Retinal pigment epithelial cell (primary cell): ENCODE results near the gene RASGRP4.

ENCODE experiments used
- DNase-seq: peaks from one replicate; pipeline ENCODE4 v3.0.0-alpha.2; 2010; ENCODE audit warnings: low read depth
- H3K4me3 ChIP-seq: 2 replicates; pipeline ENCODE4 v1.5.1; 2011; ENCODE audit warnings: mild to moderate bottlenecking, low read length, control low read depth, moderate library complexity
- CTCF ChIP-seq: conservative IDR thresholded peaks from 2 replicates; pipeline ENCODE4 v1.5.1; 2011; ENCODE audit warnings: low read depth, low read length, control low read depth, inconsistent platforms

RASGRP4 gene

GRCh38 chr19:38389101-38389925 is 36.7 kb downstream of the RASGRP4 start:
- peak overlapping the region; percentile 99 for H3K4me3 ChIP-seq
- DNase-seq = no peak
- no peak for TF ChIP-seq CTCF

GRCh38 chr19:38388349-38389100 is 37.5 kb downstream of the RASGRP4 start, which contains the start of gene SPRED3:
Gene SPRED3 (plus strand): TSS chr19:38388697. CDS start chr19:38390303, 1,606 bp downstream.
- H3K4me3 ChIP-seq = peak within 1 kb of the TSS; percentile 99
- no peak for DNase-seq
- TF ChIP-seq CTCF = no peak

- H3K4me3 ChIP-seq = peak within 1 kb of the TSS; percentile 99
- peak; percentile 85 for DNase-seq
- no peak for TF ChIP-seq CTCF
Observed at GRCh38 chr19:38387550-38388348, 38.3 kb downstream of the RASGRP4 start, which contains the start of gene GGN. Gene GGN (minus strand): TSS chr19:38388034. CDS start chr19:38387261, 773 bp downstream.

GRCh38 chr19:38386971-38387549 is 39.0 kb downstream of the RASGRP4 start:
- peak overlapping the region; percentile 99 for H3K4me3 ChIP-seq
- no peak for TF ChIP-seq CTCF
- DNase-seq = no peak

- DNase-seq = no peak
- H3K4me3 ChIP-seq = no peak overlapping the region
- TF ChIP-seq CTCF = no peak
Observed at GRCh38 chr19:38386300-38386970, 39.6 kb downstream of the RASGRP4 start.

GRCh38 chr19:38385804-38386257 is 40.2 kb downstream of the RASGRP4 start:
- no peak for DNase-seq
- H3K4me3 ChIP-seq = no peak overlapping the region
- no peak for TF ChIP-seq CTCF
